Astrocyte (in vitro differentiated cells and primary cell): Measurements from ENCODE around the gene FER1L5.

ENCODE experiments used
- EZH2 ChIP-seq: IDR thresholded peaks from 2 replicates; pipeline ENCODE4 v1.6.1; 2012; ENCODE audit warnings: mild to moderate bottlenecking, low read length, inconsistent platforms; ENCODE audit not compliant: insufficient read depth
- TF ChIP-seq, protein P1 (sequence below): IDR thresholded peaks from 2 replicates; pipeline ENCODE4 v1.5.1; 2011; ENCODE audit warnings: low read depth, mild to moderate bottlenecking, inconsistent platforms, low read length, moderate library complexity; ENCODE audit not compliant: insufficient read depth

DNA sequence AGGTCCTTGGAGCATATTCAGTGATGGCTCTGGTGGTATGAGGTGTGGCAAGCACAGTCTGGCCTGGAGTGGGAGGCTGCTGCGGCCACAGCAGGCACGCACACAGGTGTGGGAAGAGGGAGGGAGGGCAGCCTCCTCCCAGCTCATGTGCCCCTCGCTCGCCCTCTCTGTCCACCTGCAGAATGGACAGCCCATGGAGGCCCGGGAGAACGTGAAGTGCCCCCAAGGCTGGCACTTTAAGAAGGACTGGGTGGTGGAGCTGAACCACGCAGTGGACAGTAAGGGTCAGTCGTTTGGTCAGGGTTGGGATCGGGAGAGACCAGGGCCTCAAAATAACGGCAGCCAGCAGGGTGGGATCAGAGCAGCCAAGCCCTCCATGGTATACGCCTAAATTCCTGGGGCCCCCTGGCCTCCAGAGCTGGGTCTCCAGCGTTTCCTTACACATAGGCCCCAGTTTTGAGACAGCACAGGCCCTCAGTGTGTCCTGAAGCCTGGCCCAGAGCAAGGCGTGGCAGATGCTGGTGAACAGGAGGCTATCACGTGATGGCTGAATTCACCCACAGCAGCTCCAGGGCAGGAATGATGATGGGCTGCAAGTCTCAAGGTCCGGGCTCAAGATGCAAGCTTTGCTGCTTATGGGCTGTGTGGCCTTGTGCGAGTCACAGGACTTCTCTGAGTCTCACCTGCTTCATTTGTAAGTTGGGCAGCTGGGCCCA, 47.9 kb downstream of the FER1L5 start:
- TF ChIP-seq, protein P1, sequence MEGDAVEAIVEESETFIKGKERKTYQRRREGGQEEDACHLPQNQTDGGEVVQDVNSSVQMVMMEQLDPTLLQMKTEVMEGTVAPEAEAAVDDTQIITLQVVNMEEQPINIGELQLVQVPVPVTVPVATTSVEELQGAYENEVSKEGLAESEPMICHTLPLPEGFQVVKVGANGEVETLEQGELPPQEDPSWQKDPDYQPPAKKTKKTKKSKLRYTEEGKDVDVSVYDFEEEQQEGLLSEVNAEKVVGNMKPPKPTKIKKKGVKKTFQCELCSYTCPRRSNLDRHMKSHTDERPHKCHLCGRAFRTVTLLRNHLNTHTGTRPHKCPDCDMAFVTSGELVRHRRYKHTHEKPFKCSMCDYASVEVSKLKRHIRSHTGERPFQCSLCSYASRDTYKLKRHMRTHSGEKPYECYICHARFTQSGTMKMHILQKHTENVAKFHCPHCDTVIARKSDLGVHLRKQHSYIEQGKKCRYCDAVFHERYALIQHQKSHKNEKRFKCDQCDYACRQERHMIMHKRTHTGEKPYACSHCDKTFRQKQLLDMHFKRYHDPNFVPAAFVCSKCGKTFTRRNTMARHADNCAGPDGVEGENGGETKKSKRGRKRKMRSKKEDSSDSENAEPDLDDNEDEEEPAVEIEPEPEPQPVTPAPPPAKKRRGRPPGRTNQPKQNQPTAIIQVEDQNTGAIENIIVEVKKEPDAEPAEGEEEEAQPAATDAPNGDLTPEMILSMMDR, result no peak
- TF ChIP-seq EZH2, result no peak
